PFSK-1 (cell line): Measurements from ENCODE around the gene PDE6H.

Experiments
- FOXP2 ChIP-seq: optimal IDR thresholded peaks from 2 replicates; pipeline ENCODE3; 2011; ENCODE audit warnings: borderline replicate concordance, control low read depth, inconsistent platforms; ENCODE audit not compliant: insufficient read depth; ENCODE audit errors: extremely low read length, extremely low read depth
- POLR2AphosphoS5 ChIP-seq: IDR thresholded peaks from 2 replicates; pipeline ENCODE4 v1.6.1; 2012; ENCODE audit warnings: low read depth, mild to moderate bottlenecking, control low read depth, low read length, moderate library complexity
- SIN3A ChIP-seq: IDR thresholded peaks from 2 replicates; pipeline ENCODE4 v1.6.1; 2012; ENCODE audit warnings: mild to moderate bottlenecking, low read length, moderate library complexity, borderline replicate concordance; ENCODE audit not compliant: insufficient read depth
- TAF1 ChIP-seq: IDR thresholded peaks from 2 replicates; pipeline ENCODE4 v1.6.1; 2012; ENCODE audit warnings: low read length, control low read depth, borderline replicate concordance; ENCODE audit not compliant: insufficient read depth
- TF ChIP-seq, protein P1 (sequence below), 2 experiments: IDR thresholded peaks; 2 replicates each; pipeline versions ENCODE4 v1.6.1 to v1.8.0; 2011 to 2012; ENCODE audit warnings: low read depth in 2 of 2, low read length in 2 of 2, control low read depth in 1 of 2, inconsistent platforms in 1 of 2, mild to moderate bottlenecking in 1 of 2, moderate library complexity in 1 of 2; ENCODE audit not compliant: insufficient read depth in 1 of 2

PDE6H gene

GRCh38 chr12:14954269-14954668, 18.6 kb upstream of the PDE6H start:
- TF ChIP-seq, protein P1, sequence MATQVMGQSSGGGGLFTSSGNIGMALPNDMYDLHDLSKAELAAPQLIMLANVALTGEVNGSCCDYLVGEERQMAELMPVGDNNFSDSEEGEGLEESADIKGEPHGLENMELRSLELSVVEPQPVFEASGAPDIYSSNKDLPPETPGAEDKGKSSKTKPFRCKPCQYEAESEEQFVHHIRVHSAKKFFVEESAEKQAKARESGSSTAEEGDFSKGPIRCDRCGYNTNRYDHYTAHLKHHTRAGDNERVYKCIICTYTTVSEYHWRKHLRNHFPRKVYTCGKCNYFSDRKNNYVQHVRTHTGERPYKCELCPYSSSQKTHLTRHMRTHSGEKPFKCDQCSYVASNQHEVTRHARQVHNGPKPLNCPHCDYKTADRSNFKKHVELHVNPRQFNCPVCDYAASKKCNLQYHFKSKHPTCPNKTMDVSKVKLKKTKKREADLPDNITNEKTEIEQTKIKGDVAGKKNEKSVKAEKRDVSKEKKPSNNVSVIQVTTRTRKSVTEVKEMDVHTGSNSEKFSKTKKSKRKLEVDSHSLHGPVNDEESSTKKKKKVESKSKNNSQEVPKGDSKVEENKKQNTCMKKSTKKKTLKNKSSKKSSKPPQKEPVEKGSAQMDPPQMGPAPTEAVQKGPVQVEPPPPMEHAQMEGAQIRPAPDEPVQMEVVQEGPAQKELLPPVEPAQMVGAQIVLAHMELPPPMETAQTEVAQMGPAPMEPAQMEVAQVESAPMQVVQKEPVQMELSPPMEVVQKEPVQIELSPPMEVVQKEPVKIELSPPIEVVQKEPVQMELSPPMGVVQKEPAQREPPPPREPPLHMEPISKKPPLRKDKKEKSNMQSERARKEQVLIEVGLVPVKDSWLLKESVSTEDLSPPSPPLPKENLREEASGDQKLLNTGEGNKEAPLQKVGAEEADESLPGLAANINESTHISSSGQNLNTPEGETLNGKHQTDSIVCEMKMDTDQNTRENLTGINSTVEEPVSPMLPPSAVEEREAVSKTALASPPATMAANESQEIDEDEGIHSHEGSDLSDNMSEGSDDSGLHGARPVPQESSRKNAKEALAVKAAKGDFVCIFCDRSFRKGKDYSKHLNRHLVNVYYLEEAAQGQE (IDR thresholded peaks at IDR 0.05; ENCODE audit: insufficient read depth in 1 of 2, low read depth in 2 of 2, low read length in 2 of 2): no peak
- TF ChIP-seq POLR2AphosphoS5 (no peak), TAF1 (no peak), SIN3A (no peak), FOXP2 (no peak)

GRCh38 chr12:14956024-14956891, 16.6 kb upstream of the PDE6H start:
- TF ChIP-seq, protein P1 (IDR thresholded peaks at IDR 0.05; ENCODE audit: insufficient read depth in 1 of 2, low read depth in 2 of 2, low read length in 2 of 2): no peak
- TF ChIP-seq SIN3A (no peak), TAF1 (no peak), POLR2AphosphoS5 (no peak), FOXP2 (no peak)

- no peak for TF ChIP-seq POLR2AphosphoS5
- no peak for TF ChIP-seq FOXP2
- TF ChIP-seq SIN3A: no peak
- TF ChIP-seq TAF1: no peak
- TF ChIP-seq, protein P1 (IDR thresholded peaks at IDR 0.05; ENCODE audit: insufficient read depth in 1 of 2, low read depth in 2 of 2, low read length in 2 of 2): no peak
Observed at GRCh38 chr12:14956905-14957304, 15.9 kb upstream of the PDE6H start.

DNA sequence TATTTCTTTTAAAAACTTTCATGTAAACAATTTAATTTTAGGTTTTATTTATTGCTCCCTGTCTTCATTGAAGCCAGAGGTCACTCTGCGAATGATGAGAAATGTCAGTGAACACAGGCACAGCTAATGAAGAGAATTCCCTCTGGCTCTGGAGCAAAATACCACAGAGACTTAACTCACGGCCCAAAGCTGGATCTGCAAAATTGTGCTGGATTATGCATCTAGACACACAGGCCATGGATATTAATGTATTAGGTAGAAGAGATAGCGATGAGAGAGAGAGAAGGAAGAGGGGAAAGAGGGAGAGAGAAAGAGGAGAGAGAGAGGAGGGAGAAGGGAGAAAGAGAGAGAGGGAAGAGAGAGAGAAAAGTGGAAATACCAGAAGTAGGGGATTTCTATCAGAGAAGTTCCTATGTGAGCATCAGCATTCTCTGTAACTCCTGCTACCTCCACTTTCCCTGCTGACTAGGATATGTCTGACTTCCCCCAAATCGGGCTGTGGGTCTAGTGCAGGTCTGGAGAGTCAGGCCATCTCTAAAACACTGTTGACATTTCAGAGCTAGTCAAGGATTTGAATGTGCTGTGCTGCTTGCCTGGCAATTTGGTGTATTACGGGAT, 15.2 kb upstream of the PDE6H start:
- TF ChIP-seq SIN3A: no peak
- no peak for TF ChIP-seq TAF1
- no peak for TF ChIP-seq FOXP2
- TF ChIP-seq, protein P1 (IDR thresholded peaks at IDR 0.05; ENCODE audit: insufficient read depth in 1 of 2, low read depth in 2 of 2, low read length in 2 of 2): no peak
